Endothelial cell of umbilical vein (primary cell): ENCODE data around the gene MALRD1. TPM values are rescaled to one million over a fixed set of nuclear protein-coding genes. Genes with fewer than 3 reads are reported as not detected.

Experiments
- BruUV-seq: library from RNA; stranded (reverse); fragments of 400-500 nt; replicated peaks from 2 replicates; lab custom pipeline; 2021; lab: Mats Ljungman, UMichigan
- CTCF ChIA-PET: fragments of 300-600, 350-600 bp; sonication (Branson Sonifier 250); formaldehyde crosslinking; loops from one replicate; lab custom pipeline; 2021; ENCODE audit warnings: antibody characterized with exemption, inconsistent platforms; lab: Charles Lee
- POLR2A ChIA-PET: fragments of 300-600, 350-600 bp; sonication (Branson Sonifier 250); formaldehyde crosslinking; loops from one replicate; lab custom pipeline; 2021; ENCODE audit warnings: antibody characterized with exemption, inconsistent platforms; lab: Charles Lee
- DNase-seq: peaks from one replicate; pipeline ENCODE4 v3.0.0-alpha.2; 2011; ENCODE audit warnings: low read depth, low spot score
- FAIRE-seq: peaks from 2 replicates; lab custom pipeline; 2011; peaks lifted over from hg19 to GRCh38; lab: Jason Lieb, UNC
- H2AFZ ChIP-seq: 2 replicates; pipeline ENCODE4 v1.6.0; 2012; ENCODE audit warnings: low read depth, low read length, control low read depth, inconsistent platforms
- H3K27ac ChIP-seq: 2 replicates; pipeline ENCODE4 v1.5.1; 2011; ENCODE audit warnings: low read depth, mild to moderate bottlenecking, control low read depth, low read length, moderate library complexity; ENCODE audit not compliant: insufficient read depth
- H3K27me3 ChIP-seq, 2 experiments: 2 replicates each; pipeline versions ENCODE4 v1.6.0 to v1.6.1; 2011; ENCODE audit warnings: low read length in 2 of 2, mixed read lengths in 1 of 2; ENCODE audit not compliant: control insufficient read depth in 2 of 2, insufficient read depth in 2 of 2
- H3K36me3 ChIP-seq, 2 experiments: 2 replicates in 1 of 2; 3 replicates in 1 of 2; pipeline ENCODE4 v1.5.1; 2011; ENCODE audit warnings: low read length in 2 of 2, mild to moderate bottlenecking in 1 of 2, moderate library complexity in 1 of 2; ENCODE audit not compliant: control insufficient read depth in 2 of 2, insufficient read depth in 2 of 2; ENCODE audit errors: extremely low read depth in 1 of 2
- H3K4me1 ChIP-seq: 3 replicates; pipeline ENCODE4 v1.5.1; 2011; ENCODE audit warnings: mild to moderate bottlenecking, low read length; ENCODE audit not compliant: control insufficient read depth, insufficient read depth; ENCODE audit errors: extremely low read depth
- H3K4me2 ChIP-seq: 2 replicates; pipeline ENCODE4 v1.6.1; 2011; ENCODE audit warnings: low read length, control low read depth, mixed read lengths; ENCODE audit not compliant: insufficient read depth
- H3K4me3 ChIP-seq, 3 experiments: fragments of 200-600 bp in 1 of 3; sonication (generic), shearing (Covaris generic) in 1 of 3; replicated peaks in 1 of 3; 2 replicates each; pipeline ENCODE4 v1.5.1; 2011 to 2016; ENCODE audit warnings: control low read depth in 3 of 3, low read length in 3 of 3, mild to moderate bottlenecking in 2 of 3, inconsistent platforms in 1 of 3, low read depth in 1 of 3, moderate library complexity in 1 of 3; ENCODE audit not compliant: insufficient read depth in 1 of 3
- H3K79me2 ChIP-seq: 2 replicates; pipeline ENCODE4 v1.6.0; 2012; ENCODE audit warnings: low read length, inconsistent platforms; ENCODE audit not compliant: control insufficient read depth, insufficient read depth
- H3K9ac ChIP-seq: replicated peaks from 2 replicates; pipeline ENCODE3; 2011; ENCODE audit warnings: low read length, control low read depth; ENCODE audit not compliant: insufficient read depth; ENCODE audit errors: extremely low read depth
- H3K9me1 ChIP-seq: replicated peaks from 3 replicates; pipeline ENCODE4 v1.6.0; 2011; ENCODE audit warnings: mild to moderate bottlenecking, low read length; ENCODE audit not compliant: control insufficient read depth, insufficient read depth; ENCODE audit errors: extremely low read depth
- H3K9me3 ChIP-seq: replicated peaks from 2 replicates; pipeline ENCODE4 v1.5.1; 2012; ENCODE audit warnings: low read length, inconsistent platforms; ENCODE audit not compliant: control insufficient read depth, insufficient read depth
- H4K20me1 ChIP-seq: replicated peaks from 2 replicates; pipeline ENCODE3; 2011; ENCODE audit warnings: mild to moderate bottlenecking, low read length; ENCODE audit not compliant: control insufficient read depth, insufficient read depth; ENCODE audit errors: extremely low read depth
- EZH2 ChIP-seq: IDR thresholded peaks from 2 replicates; pipeline ENCODE4 v1.6.1; 2012; ENCODE audit warnings: borderline replicate concordance, low read depth, mild to moderate bottlenecking, moderate library complexity, low read length, inconsistent platforms; ENCODE audit not compliant: severe bottlenecking
- FOS ChIP-seq: IDR thresholded peaks from 2 replicates; pipeline ENCODE4 v1.6.1; 2011; ENCODE audit warnings: mild to moderate bottlenecking, low read length, moderate library complexity, borderline replicate concordance; ENCODE audit not compliant: insufficient read depth
- GATA2 ChIP-seq: IDR thresholded peaks from 2 replicates; pipeline ENCODE4 v1.7.0; 2011; ENCODE audit warnings: low read depth, mild to moderate bottlenecking, moderate library complexity, mixed read lengths, low read length; ENCODE audit not compliant: insufficient read length, insufficient read depth
- JUN ChIP-seq: IDR thresholded peaks from 2 replicates; pipeline ENCODE4 v1.6.1; 2011; ENCODE audit warnings: borderline replicate concordance, low read depth; ENCODE audit not compliant: insufficient read length, insufficient read depth
- MAX ChIP-seq: IDR thresholded peaks from 2 replicates; pipeline ENCODE4 v1.6.1; 2011; ENCODE audit not compliant: insufficient read depth, insufficient read length
- MYC ChIP-seq: IDR thresholded peaks from one replicate; pipeline ENCODE4 v1.6.1; 2011; ENCODE audit warnings: mild to moderate bottlenecking, low read depth, low read length
- POLR2A ChIP-seq: IDR thresholded peaks from 2 replicates; pipeline ENCODE4 v1.6.1; 2012; ENCODE audit warnings: low read depth, mild to moderate bottlenecking, control low read depth, low read length
- POLR2AphosphoS5 ChIP-seq: IDR thresholded peaks from 2 replicates; pipeline ENCODE4 v1.6.1; 2012; ENCODE audit warnings: low read depth, mild to moderate bottlenecking, control low read depth, low read length, moderate library complexity; ENCODE audit not compliant: insufficient read depth
- dilution Hi-C: fragments of 300-500 bp; cut with MboI; formaldehyde crosslinking; loops from one replicate; pipeline ENCODE4 v1.15.0; 2019; ENCODE audit warnings: low sequenced_read_pairs; ENCODE audit not compliant: extremely low pct_ligation_motif_present
- intact Hi-C: fragments of 100-400 bp; cut with micrococcal nuclease; formaldehyde crosslinking; loops from one replicate; pipeline ENCODE4 v1.10.0; 2022
- polyA plus RNA-seq, 4 experiments: library from polyadenylated mRNA; depleted of rRNA in 3 of 4; stranded (reverse) in 3 of 4; unstranded in 1 of 4; fragments of >200 nt; gene quantifications; 2 replicates each; pipeline versions ENCODE4 v1.2.1 to v1.2.3, GENCODE V29; 2011 to 2012; ENCODE audit warnings: missing spikeins in 1 of 4
- total RNA-seq: library from RNA; stranded (reverse); gene quantifications from 2 replicates; pipeline ENCODE4 v1.2.3, GENCODE V29; 2021
- TF ChIP-seq, protein P1 (sequence below), 2 donors: IDR thresholded peaks; 1 replicate in 1 of 2; 2 replicates in 1 of 2; pipeline ENCODE4 v1.5.1; 2011; ENCODE audit warnings: low read length in 2 of 2, mild to moderate bottlenecking in 2 of 2, moderate library complexity in 2 of 2, control low read depth in 1 of 2, inconsistent platforms in 1 of 2, low read depth in 1 of 2; ENCODE audit not compliant: insufficient read depth in 1 of 2; ENCODE audit errors: extremely low read depth in 1 of 2

MALRD1 gene
- total and polyA plus RNA-seq, 2 donors (not counting 3 experiments of a cell fraction or from before 2014, with no cell fraction given): not detected

GRCh38 chr10:19024611-19025010 is 24.0 kb upstream of the MALRD1 start:
- Histone ChIP-seq H3K9me3 (no peaks in the 10 kb centered on the region), H3K79me2 (no peaks in the 10 kb centered on the region), H3K4me2 (no peak overlapping the region), H3K4me1 (no peaks in the 10 kb centered on the region), H3K36me3 (no peaks in the 10 kb centered on the region), H3K27me3 (no peaks in the 10 kb centered on the region), H3K9ac (no peak overlapping the region), H3K4me3 (no peak overlapping the region), H3K27ac (no peak overlapping the region), H3K9me1 (no peaks in the 10 kb centered on the region), H2AFZ (no peak overlapping the region), H4K20me1 (no peaks in the 10 kb centered on the region)
- dilution Hi-C loops: no loop called here
- TF ChIP-seq POLR2A: no peak
- FAIRE-seq (no peak), DNase-seq (no peak)
- no TSS peak for BruUV-seq
- CTCF ChIA-PET: no interaction called here
- intact Hi-C loops: no loop called here
- POLR2A ChIA-PET: no interaction called here

GRCh38 chr10:19031763-19032162 is 16.8 kb upstream of the MALRD1 start:
- H3K9me1 ChIP-seq: no peaks in the 10 kb centered on the region
- no peak overlapping the region for H3K9ac ChIP-seq
- no peak overlapping the region for H3K4me2 ChIP-seq
- H3K79me2 ChIP-seq: no peaks in the 10 kb centered on the region
- H4K20me1 ChIP-seq: no peaks in the 10 kb centered on the region
- dilution Hi-C loops: no loop called here
- no peak overlapping the region for H3K27ac ChIP-seq
- FAIRE-seq (no peak), DNase-seq (no peak)
- peaks cover 3% of the 10 kb centered on the region for H3K9me3 ChIP-seq
- no peaks in the 10 kb centered on the region for H3K36me3 ChIP-seq
- no peaks in the 10 kb centered on the region for H3K27me3 ChIP-seq
- no TSS peak for BruUV-seq
- H3K4me3 ChIP-seq: no peak overlapping the region
- H3K4me1 ChIP-seq: no peaks in the 10 kb centered on the region
- TF ChIP-seq POLR2A (no peak), JUN (no peak), FOS (no peak), MYC (no peak), MAX (no peak), EZH2 (no peak), GATA2 (no peak), POLR2AphosphoS5 (no peak)
- TF ChIP-seq, protein P1, sequence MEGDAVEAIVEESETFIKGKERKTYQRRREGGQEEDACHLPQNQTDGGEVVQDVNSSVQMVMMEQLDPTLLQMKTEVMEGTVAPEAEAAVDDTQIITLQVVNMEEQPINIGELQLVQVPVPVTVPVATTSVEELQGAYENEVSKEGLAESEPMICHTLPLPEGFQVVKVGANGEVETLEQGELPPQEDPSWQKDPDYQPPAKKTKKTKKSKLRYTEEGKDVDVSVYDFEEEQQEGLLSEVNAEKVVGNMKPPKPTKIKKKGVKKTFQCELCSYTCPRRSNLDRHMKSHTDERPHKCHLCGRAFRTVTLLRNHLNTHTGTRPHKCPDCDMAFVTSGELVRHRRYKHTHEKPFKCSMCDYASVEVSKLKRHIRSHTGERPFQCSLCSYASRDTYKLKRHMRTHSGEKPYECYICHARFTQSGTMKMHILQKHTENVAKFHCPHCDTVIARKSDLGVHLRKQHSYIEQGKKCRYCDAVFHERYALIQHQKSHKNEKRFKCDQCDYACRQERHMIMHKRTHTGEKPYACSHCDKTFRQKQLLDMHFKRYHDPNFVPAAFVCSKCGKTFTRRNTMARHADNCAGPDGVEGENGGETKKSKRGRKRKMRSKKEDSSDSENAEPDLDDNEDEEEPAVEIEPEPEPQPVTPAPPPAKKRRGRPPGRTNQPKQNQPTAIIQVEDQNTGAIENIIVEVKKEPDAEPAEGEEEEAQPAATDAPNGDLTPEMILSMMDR (IDR thresholded peaks at IDR 0.05; ENCODE audit: extremely low read depth in 1 of 2, insufficient read depth in 1 of 2, low read depth in 1 of 2, low read length in 2 of 2): no peak
- CTCF ChIA-PET: no interaction called here
- H2AFZ ChIP-seq: no peak overlapping the region
- intact Hi-C loops: no loop called here
- POLR2A ChIA-PET: no interaction called here
